Stimulated activated CD8-positive, alpha-beta memory T cell treated with anti-CD3 and anti-CD28 coated beads, Interleukin-12 subunit alpha, Interleukin-12 subunit beta, amount 100 ng/mL, for 24 hours (primary cell): ENCODE measurements around the gene KCNE1.
"Not testable (repeated sequence)": the region's sequence is repeated elsewhere in the genome, so short reads cannot be mapped to it uniquely, and the experiment has no call there.

Source experiments
- DNase-seq: peaks from one replicate; pipeline ENCODE4 v3.0.0-alpha.2; 2020; ENCODE audit errors: extremely low read depth

Gene KCNE1

GRCh38 chr21:34417448-34418077 is 94.4 kb downstream of the KCNE1 start:
- DNase-seq: not testable (repeated sequence)

- DNase-seq: not testable (repeated sequence)
Observed at GRCh38 chr21:34407294-34407693, 104.7 kb downstream of the KCNE1 start.

- not testable (repeated sequence) for DNase-seq
Observed at GRCh38 chr21:34406676-34407075, 105.3 kb downstream of the KCNE1 start.

- not testable (repeated sequence) for DNase-seq
Observed at GRCh38 chr21:34406102-34406501, 105.9 kb downstream of the KCNE1 start.

GRCh38 chr21:34405686-34406085 is 106.3 kb downstream of the KCNE1 start:
- DNase-seq: not testable (repeated sequence)

- not testable (repeated sequence) for DNase-seq
Observed at GRCh38 chr21:34404742-34405141, 107.3 kb downstream of the KCNE1 start.

- not testable (repeated sequence) for DNase-seq
Observed at GRCh38 chr21:34400522-34400921, 111.5 kb downstream of the KCNE1 start.
